ENCODE results near the gene SPPL2B. TPM values are rescaled to one million over a fixed set of nuclear protein-coding genes. Genes with fewer than 3 reads are reported as not detected.

SPPL2B gene
- total and polyA plus RNA-seq, 4 donors = 9.5 to 34.6 (median 21.4) TPM

DNA sequence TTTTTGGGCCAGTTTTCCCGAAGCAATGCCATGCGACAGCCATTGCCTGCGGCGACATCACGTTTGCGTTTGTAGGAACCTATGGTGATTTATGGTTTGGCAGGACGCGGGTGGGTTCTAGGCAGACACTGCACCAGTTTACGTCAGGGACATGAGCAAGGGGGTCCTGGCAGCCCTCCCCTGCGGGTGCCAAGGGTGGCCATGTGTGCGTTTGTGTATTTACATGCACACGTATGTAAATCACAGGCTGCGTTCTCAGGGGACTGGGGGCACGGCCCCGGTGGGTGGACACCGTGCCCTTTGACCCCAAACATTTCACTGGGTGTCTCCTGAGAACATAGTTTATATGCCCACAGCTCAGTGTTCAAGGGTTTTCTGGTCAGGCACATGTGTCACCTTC, 22.2 kb downstream of the SPPL2B start (continued):
- TF ChIP-seq, protein P1, sequence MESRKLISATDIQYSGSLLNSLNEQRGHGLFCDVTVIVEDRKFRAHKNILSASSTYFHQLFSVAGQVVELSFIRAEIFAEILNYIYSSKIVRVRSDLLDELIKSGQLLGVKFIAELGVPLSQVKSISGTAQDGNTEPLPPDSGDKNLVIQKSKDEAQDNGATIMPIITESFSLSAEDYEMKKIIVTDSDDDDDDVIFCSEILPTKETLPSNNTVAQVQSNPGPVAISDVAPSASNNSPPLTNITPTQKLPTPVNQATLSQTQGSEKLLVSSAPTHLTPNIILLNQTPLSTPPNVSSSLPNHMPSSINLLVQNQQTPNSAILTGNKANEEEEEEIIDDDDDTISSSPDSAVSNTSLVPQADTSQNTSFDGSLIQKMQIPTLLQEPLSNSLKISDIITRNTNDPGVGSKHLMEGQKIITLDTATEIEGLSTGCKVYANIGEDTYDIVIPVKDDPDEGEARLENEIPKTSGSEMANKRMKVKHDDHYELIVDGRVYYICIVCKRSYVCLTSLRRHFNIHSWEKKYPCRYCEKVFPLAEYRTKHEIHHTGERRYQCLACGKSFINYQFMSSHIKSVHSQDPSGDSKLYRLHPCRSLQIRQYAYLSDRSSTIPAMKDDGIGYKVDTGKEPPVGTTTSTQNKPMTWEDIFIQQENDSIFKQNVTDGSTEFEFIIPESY (IDR thresholded peaks at IDR 0.05) = no peak
- no peak for TF ChIP-seq TAF1 (conservative IDR thresholded peaks at IDR 0.05)
- no peak for TF ChIP-seq SP1 (IDR thresholded peaks at IDR 0.05)
- TF ChIP-seq, protein P2, sequence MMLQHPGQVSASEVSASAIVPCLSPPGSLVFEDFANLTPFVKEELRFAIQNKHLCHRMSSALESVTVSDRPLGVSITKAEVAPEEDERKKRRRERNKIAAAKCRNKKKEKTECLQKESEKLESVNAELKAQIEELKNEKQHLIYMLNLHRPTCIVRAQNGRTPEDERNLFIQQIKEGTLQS (IDR thresholded peaks at IDR 0.05) = no peak
- TF ChIP-seq EGR1 (IDR thresholded peaks at IDR 0.05; ENCODE audit: low read depth in 2 of 2) = no peak
- no peak for TF ChIP-seq NR2F2 (IDR thresholded peaks at IDR 0.05)

DNA sequence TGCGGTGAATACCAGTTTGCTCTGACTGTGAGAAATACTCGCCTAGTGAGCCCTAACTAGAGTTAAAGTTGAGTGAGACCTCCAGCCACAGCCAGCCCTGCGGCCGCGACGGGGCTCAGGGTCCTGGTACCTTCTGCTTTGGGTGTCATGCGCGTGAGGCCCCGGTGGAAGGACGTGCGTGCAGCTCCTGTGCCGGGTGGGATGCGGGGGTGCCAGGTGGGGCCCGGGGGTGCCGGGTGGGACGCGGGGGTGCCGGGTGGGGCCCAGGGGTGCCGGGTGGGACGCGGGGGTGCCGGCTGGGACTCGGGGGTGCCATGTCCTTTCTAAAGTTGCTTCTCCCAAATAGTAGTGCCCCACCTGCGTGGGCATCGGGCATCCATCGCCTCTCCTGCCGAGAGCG, 23.1 kb downstream of the SPPL2B start:
- Histone ChIP-seq H3K4me1 (ENCODE audit: control insufficient read depth in 4 of 4, insufficient read depth in 4 of 4, low read length in 3 of 4) (no peaks in the 10 kb centered on the region), H3K36me3 (ENCODE audit: control insufficient read depth in 4 of 4, insufficient read depth in 3 of 4, low read depth in 1 of 4, low read length in 3 of 4) (peaks cover 0 to 35% (median 17%) of the 10 kb centered on the region in 4 donors), H3K9ac (ENCODE audit: low read depth in 1 of 2, low read length in 2 of 2) (no peak overlapping the region), H3K4me3 (ENCODE audit: low read depth in 1 of 3, low read length in 3 of 3) (no peak overlapping the region), H3K27ac (ENCODE audit: low read depth in 1 of 2, low read length in 2 of 2) (no peak overlapping the region), H3K9me3 (ENCODE audit: control insufficient read depth in 4 of 4, low read length in 3 of 4) (no peaks in the 10 kb centered on the region), H3K27me3 (ENCODE audit: control insufficient read depth in 4 of 4, insufficient read depth in 4 of 4, low read length in 3 of 4) (no peaks in the 10 kb centered on the region)
- WGBS = 96% methylated on average over 28 of the region's 28 CpGs
- TF ChIP-seq RAD21 (IDR thresholded peaks at IDR 0.05) (no peak), GABPA (IDR thresholded peaks at IDR 0.05 in 1 of 2, conservative IDR thresholded peaks at IDR 0.05 in 1 of 2) (no peak)
- TF ChIP-seq, protein P3, sequence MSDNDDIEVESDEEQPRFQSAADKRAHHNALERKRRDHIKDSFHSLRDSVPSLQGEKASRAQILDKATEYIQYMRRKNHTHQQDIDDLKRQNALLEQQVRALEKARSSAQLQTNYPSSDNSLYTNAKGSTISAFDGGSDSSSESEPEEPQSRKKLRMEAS (IDR thresholded peaks at IDR 0.05) = no peak
- DNase-seq (ENCODE audit: low spot score) = no peak

DNA sequence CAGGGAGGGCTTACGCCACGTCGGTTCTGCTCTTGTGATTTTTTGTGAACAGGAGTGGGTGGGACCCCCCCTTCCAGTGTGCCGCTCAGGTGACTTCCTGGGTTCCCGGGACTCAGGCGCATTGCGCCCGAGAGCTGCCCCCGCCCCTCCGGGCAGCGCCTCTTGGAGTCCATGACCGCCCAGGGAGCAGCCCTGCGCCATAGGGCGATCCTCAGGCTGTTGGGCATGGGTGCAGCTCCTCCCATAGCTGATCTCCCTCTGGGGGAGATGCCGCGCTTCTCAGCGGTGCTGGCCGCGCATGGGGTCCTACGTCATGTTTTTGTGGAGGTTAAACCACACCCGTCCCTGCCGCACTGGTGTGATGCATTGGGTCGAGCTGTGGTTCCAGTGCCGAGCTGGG, 23.6 kb downstream of the SPPL2B start:
- DNase-seq (ENCODE audit: low spot score) = no peak
- Histone ChIP-seq H3K4me1 (ENCODE audit: control insufficient read depth in 4 of 4, insufficient read depth in 4 of 4, low read length in 3 of 4) (no peaks in the 10 kb centered on the region), H3K27me3 (ENCODE audit: control insufficient read depth in 4 of 4, insufficient read depth in 4 of 4, low read length in 3 of 4) (no peaks in the 10 kb centered on the region), H3K9ac (ENCODE audit: low read depth in 1 of 2, low read length in 2 of 2) (no peak overlapping the region), H3K9me3 (ENCODE audit: control insufficient read depth in 4 of 4, low read length in 3 of 4) (no peaks in the 10 kb centered on the region), H3K27ac (ENCODE audit: low read depth in 1 of 2, low read length in 2 of 2) (no peak overlapping the region), H3K36me3 (ENCODE audit: control insufficient read depth in 4 of 4, insufficient read depth in 3 of 4, low read depth in 1 of 4, low read length in 3 of 4) (peaks cover 0 to 31% (median 17%) of the 10 kb centered on the region in 4 donors), H3K4me3 (ENCODE audit: low read depth in 1 of 3, low read length in 3 of 3) (no peak overlapping the region)
- no peak for TF ChIP-seq EGR1 (IDR thresholded peaks at IDR 0.05; ENCODE audit: low read depth in 2 of 2)
- no peak for TF ChIP-seq TAF1 (conservative IDR thresholded peaks at IDR 0.05)
- TF ChIP-seq HNF4A (conservative IDR thresholded peaks at IDR 0.05) = no peak
- WGBS = 96% methylated on average over 24 of the region's 24 CpGs

DNA sequence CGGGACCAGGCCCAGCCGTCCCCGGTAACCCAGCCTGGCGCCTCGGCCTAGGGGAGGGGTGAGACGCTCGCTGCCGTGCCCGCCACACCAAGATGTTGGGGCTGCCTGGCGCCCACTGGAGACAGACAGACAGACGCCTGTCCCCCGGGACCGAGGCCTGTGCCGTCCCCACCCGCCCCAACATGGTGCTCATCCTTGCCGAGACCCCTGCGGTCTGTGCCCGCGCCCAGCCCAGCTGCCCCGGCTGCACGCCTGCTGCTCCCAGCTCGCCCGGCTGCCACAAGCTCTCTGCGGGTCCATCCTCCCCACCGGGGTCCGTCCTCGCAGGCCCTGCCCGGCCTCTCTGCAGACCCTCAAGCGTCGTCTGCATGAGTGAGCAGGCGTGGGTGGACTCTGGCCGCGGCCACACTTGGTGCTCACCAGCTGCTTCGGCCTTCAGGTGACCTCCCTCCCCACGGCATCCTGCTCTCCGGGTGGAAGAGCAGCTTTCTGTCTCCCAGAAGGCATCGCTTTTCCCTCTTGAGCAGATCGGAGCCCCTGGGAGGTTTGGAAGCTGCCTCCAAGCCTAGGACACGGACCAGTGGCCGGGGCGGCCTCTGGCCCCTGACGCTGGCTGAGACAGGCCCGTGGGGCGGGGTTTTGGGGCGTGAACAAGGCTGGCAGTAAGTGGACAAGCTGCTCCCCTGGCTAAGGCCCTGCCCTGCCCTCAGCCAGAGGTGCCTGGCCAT, 24.8 kb downstream of the SPPL2B start:
- Histone ChIP-seq H3K36me3 (ENCODE audit: control insufficient read depth in 4 of 4, insufficient read depth in 3 of 4, low read depth in 1 of 4, low read length in 3 of 4) (peaks cover 0 to 30% (median 17%) of the 10 kb centered on the region in 4 donors), H3K4me1 (ENCODE audit: control insufficient read depth in 4 of 4, insufficient read depth in 4 of 4, low read length in 3 of 4) (no peaks in the 10 kb centered on the region), H3K27ac (ENCODE audit: low read depth in 1 of 2, low read length in 2 of 2) (no peak overlapping the region), H3K4me3 (ENCODE audit: low read depth in 1 of 3, low read length in 3 of 3) (no peak overlapping the region), H3K9ac (ENCODE audit: low read depth in 1 of 2, low read length in 2 of 2) (no peak overlapping the region), H3K27me3 (ENCODE audit: control insufficient read depth in 4 of 4, insufficient read depth in 4 of 4, low read length in 3 of 4) (no peaks in the 10 kb centered on the region), H3K9me3 (ENCODE audit: control insufficient read depth in 4 of 4, low read length in 3 of 4) (no peaks in the 10 kb centered on the region)
- WGBS = 94% methylated on average over 45 of the region's 45 CpGs
- no peak for DNase-seq (ENCODE audit: low spot score)
- no peak for TF ChIP-seq GABPA (IDR thresholded peaks at IDR 0.05 in 1 of 2, conservative IDR thresholded peaks at IDR 0.05 in 1 of 2)
- TF ChIP-seq JUND (IDR thresholded peaks at IDR 0.05) = no peak
- no peak for TF ChIP-seq FOXA1 (IDR thresholded peaks at IDR 0.05)
- TF ChIP-seq, protein P4, sequence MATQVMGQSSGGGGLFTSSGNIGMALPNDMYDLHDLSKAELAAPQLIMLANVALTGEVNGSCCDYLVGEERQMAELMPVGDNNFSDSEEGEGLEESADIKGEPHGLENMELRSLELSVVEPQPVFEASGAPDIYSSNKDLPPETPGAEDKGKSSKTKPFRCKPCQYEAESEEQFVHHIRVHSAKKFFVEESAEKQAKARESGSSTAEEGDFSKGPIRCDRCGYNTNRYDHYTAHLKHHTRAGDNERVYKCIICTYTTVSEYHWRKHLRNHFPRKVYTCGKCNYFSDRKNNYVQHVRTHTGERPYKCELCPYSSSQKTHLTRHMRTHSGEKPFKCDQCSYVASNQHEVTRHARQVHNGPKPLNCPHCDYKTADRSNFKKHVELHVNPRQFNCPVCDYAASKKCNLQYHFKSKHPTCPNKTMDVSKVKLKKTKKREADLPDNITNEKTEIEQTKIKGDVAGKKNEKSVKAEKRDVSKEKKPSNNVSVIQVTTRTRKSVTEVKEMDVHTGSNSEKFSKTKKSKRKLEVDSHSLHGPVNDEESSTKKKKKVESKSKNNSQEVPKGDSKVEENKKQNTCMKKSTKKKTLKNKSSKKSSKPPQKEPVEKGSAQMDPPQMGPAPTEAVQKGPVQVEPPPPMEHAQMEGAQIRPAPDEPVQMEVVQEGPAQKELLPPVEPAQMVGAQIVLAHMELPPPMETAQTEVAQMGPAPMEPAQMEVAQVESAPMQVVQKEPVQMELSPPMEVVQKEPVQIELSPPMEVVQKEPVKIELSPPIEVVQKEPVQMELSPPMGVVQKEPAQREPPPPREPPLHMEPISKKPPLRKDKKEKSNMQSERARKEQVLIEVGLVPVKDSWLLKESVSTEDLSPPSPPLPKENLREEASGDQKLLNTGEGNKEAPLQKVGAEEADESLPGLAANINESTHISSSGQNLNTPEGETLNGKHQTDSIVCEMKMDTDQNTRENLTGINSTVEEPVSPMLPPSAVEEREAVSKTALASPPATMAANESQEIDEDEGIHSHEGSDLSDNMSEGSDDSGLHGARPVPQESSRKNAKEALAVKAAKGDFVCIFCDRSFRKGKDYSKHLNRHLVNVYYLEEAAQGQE (IDR thresholded peaks at IDR 0.05) = no peak
- TF ChIP-seq, protein P2 (IDR thresholded peaks at IDR 0.05) = no peak
- TF ChIP-seq SP1 (IDR thresholded peaks at IDR 0.05) = no peak
- TF ChIP-seq, protein P1 (IDR thresholded peaks at IDR 0.05) = no peak
- no peak for TF ChIP-seq RAD21 (IDR thresholded peaks at IDR 0.05)
- TF ChIP-seq EGR1 (IDR thresholded peaks at IDR 0.05; ENCODE audit: low read depth in 2 of 2) = no peak
- no peak for TF ChIP-seq YY1 (IDR thresholded peaks at IDR 0.05)
- no peak for TF ChIP-seq HNF4A (conservative IDR thresholded peaks at IDR 0.05)
- no peak for TF ChIP-seq TAF1 (conservative IDR thresholded peaks at IDR 0.05)
- no peak for TF ChIP-seq HNF4G (IDR thresholded peaks at IDR 0.05)

Data from liver (tissue), 9 donors.